ENCODE results near the gene GALNS.

Gene GALNS

GRCh38 chr16:88770461-88771293 is 86.1 kb downstream of the GALNS start:
- no peaks in the 10 kb centered on the region for H3K36me3 ChIP-seq (ENCODE audit: insufficient read depth, low read length)
- H3K4me3 ChIP-seq (ENCODE audit: low read depth in 1 of 2, low read length in 2 of 2), result peak overlapping the region; percentile 17 to 49
- no peaks in the 10 kb centered on the region for H3K27me3 ChIP-seq (ENCODE audit: control insufficient read depth in 1 of 2, insufficient read depth in 2 of 2, low read length in 2 of 2)
- peak overlapping the region; percentile 49 for H3K9ac ChIP-seq (ENCODE audit: low read length)
- H3K9me3 ChIP-seq (ENCODE audit: low read length), result no peaks in the 10 kb centered on the region
- peak overlapping the region; percentile 95 for H3K27ac ChIP-seq (ENCODE audit: low read depth, low read length)
- H3K4me1 ChIP-seq (ENCODE audit: insufficient read depth, low read length), result peaks cover 96% of the 10 kb centered on the region

GRCh38 chr16:88769617-88770460 is 86.9 kb downstream of the GALNS start:
- H3K9me3 ChIP-seq (ENCODE audit: low read length), result no peaks in the 10 kb centered on the region
- H3K4me1 ChIP-seq (ENCODE audit: insufficient read depth, low read length), result peaks cover 94% of the 10 kb centered on the region
- peak overlapping the region; percentile 49 for H3K9ac ChIP-seq (ENCODE audit: low read length)
- peak overlapping the region; percentile 95 for H3K27ac ChIP-seq (ENCODE audit: low read depth, low read length)
- no peaks in the 10 kb centered on the region for H3K36me3 ChIP-seq (ENCODE audit: insufficient read depth, low read length)
- H3K4me3 ChIP-seq (ENCODE audit: low read depth in 1 of 2, low read length in 2 of 2), result peak overlapping the region in 1 of 2 donors; percentile 49
- no peaks in the 10 kb centered on the region for H3K27me3 ChIP-seq (ENCODE audit: control insufficient read depth in 1 of 2, insufficient read depth in 2 of 2, low read length in 2 of 2)

DNA sequence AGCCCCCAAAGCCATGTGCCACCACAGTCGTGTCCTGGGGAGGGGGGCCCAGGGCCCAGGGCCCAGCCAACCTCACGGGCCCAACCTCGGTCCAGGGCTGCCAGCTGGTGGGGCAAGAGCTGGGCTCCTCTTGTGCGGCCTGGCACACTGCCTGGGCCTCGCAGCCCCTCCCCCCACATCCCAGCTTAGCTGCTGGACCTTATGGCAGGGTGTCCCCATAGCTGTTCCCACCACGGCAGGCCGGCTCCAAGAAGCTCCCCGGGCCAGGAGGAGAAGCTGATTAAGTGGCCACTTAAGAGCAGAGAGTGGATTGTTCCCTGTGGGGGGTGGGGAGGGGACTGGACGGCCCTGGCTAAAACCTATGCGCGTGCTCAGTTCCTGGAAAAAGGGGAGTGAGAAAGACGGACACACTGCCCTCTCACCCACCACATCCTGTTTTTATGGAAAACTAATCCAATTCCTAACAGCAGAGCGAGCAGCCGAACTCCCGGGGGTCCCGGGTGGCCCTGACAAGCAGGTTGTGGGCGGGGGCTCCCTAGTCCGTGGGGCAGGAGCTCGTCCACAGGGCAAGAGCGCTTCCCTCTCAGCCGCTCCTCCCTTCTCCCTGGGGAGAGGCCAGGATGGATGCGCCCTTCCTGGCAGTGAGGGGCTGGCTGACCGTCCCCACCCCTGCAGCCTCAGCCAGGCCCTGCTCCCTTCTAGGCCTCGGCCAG is 88.5 kb downstream of the GALNS start:
- Histone ChIP-seq H3K27me3 (ENCODE audit: control insufficient read depth in 1 of 2, insufficient read depth in 2 of 2, low read length in 2 of 2) (no peaks in the 10 kb centered on the region), H3K36me3 (ENCODE audit: insufficient read depth, low read length) (peaks cover 7% of the 10 kb centered on the region), H3K4me3 (ENCODE audit: low read depth in 1 of 2, low read length in 2 of 2) (peak overlapping the region in 1 of 2 donors; percentile 35), H3K4me1 (ENCODE audit: insufficient read depth, low read length) (peaks cover 85% of the 10 kb centered on the region), H3K27ac (ENCODE audit: low read depth, low read length) (peak overlapping the region; percentile 95), H3K9me3 (ENCODE audit: low read length) (no peaks in the 10 kb centered on the region), H3K9ac (ENCODE audit: low read length) (peak overlapping the region; percentile 58)

GRCh38 chr16:88767546-88768070 is 89.1 kb downstream of the GALNS start:
- peak overlapping the region; percentile 95 for H3K27ac ChIP-seq (ENCODE audit: low read depth, low read length)
- peak overlapping the region in 1 of 2 donors; percentile 35 for H3K4me3 ChIP-seq (ENCODE audit: low read depth in 1 of 2, low read length in 2 of 2)
- H3K4me1 ChIP-seq (ENCODE audit: insufficient read depth, low read length), result peaks cover 85% of the 10 kb centered on the region

DNA sequence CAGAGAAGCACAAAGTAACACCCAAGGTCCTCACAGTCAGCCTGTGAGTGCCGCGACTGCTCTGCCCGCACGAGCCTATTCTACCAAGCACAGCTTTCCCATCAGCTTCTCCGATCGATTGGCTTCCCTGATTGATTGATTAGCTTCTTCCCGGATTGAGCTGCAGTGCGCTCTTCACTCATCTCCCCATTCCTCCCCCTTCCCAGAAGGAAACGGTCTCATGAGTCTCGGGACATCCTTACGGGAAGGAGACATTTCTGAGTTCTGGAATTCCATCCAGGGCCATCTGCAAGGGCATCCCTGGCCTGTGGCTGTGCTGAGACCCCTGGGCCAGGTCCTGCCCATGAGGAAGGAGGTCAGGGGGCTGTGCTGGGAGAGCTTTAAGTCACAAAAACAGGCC is 89.8 kb downstream of the GALNS start:
- Histone ChIP-seq H3K27ac (ENCODE audit: low read depth, low read length) (peak overlapping the region; percentile 95), H3K9me3 (ENCODE audit: low read length) (no peaks in the 10 kb centered on the region), H3K9ac (ENCODE audit: low read length) (peak overlapping the region; percentile 58), H3K36me3 (ENCODE audit: insufficient read depth, low read length) (peaks cover 13% of the 10 kb centered on the region), H3K4me1 (ENCODE audit: insufficient read depth, low read length) (peaks cover 85% of the 10 kb centered on the region), H3K27me3 (ENCODE audit: control insufficient read depth in 1 of 2, insufficient read depth in 2 of 2, low read length in 2 of 2) (no peaks in the 10 kb centered on the region), H3K4me3 (ENCODE audit: low read depth in 1 of 2, low read length in 2 of 2) (no peak overlapping the region)

More at GRCh38 chr16:88767546-88768070, 89.1 kb downstream of the GALNS start:
- Histone ChIP-seq H3K36me3 (ENCODE audit: insufficient read depth, low read length) (peaks cover 13% of the 10 kb centered on the region), H3K9me3 (ENCODE audit: low read length) (no peaks in the 10 kb centered on the region), H3K9ac (ENCODE audit: low read length) (peak overlapping the region; percentile 58), H3K27me3 (ENCODE audit: control insufficient read depth in 1 of 2, insufficient read depth in 2 of 2, low read length in 2 of 2) (no peaks in the 10 kb centered on the region)

DNA sequence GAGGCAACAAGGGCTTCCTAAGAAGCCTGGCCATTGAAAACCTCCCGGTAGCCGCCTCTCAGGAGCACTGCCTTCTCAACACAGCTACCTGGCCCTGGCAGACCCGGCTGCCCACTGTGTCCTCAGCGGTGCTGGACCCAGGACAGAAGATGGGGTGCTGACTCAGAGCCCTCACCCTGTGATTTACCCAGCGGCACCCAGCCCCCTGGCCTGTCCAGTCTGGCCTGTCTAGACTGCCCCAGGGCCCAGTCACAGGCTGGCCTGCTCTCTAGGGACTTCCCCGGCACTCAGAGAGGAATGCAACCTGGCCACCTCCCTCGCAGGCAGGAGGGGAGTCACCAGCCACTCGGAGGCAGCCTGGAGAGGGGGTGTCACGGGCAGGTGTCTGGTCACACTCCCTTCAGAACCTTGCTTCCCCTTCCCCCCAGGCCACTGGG is 91.8 kb downstream of the GALNS start:
- Histone ChIP-seq H3K9me3 (ENCODE audit: low read length) (no peaks in the 10 kb centered on the region), H3K36me3 (ENCODE audit: insufficient read depth, low read length) (peaks cover 13% of the 10 kb centered on the region), H3K27ac (ENCODE audit: low read depth, low read length) (no peak overlapping the region), H3K27me3 (ENCODE audit: control insufficient read depth in 1 of 2, insufficient read depth in 2 of 2, low read length in 2 of 2) (no peaks in the 10 kb centered on the region), H3K4me1 (ENCODE audit: insufficient read depth, low read length) (peaks cover 83% of the 10 kb centered on the region), H3K4me3 (ENCODE audit: low read depth in 1 of 2, low read length in 2 of 2) (no peak overlapping the region), H3K9ac (ENCODE audit: low read length) (no peak overlapping the region)

GRCh38 chr16:88764080-88764479 is 92.7 kb downstream of the GALNS start:
- Histone ChIP-seq H3K9me3 (ENCODE audit: low read length) (no peaks in the 10 kb centered on the region), H3K4me1 (ENCODE audit: insufficient read depth, low read length) (peaks cover 81% of the 10 kb centered on the region), H3K27ac (ENCODE audit: low read depth, low read length) (peak overlapping the region; percentile 98), H3K9ac (ENCODE audit: low read length) (no peak overlapping the region), H3K36me3 (ENCODE audit: insufficient read depth, low read length) (peaks cover 13% of the 10 kb centered on the region), H3K4me3 (ENCODE audit: low read depth in 1 of 2, low read length in 2 of 2) (no peak overlapping the region), H3K27me3 (ENCODE audit: control insufficient read depth in 1 of 2, insufficient read depth in 2 of 2, low read length in 2 of 2) (no peaks in the 10 kb centered on the region)

All from muscle layer of colon (tissue), 2 donors.